Upper lobe of right lung (tissue), 1 donor: ENCODE measurements around the gene SERPINE2. TPM values are rescaled to one million over a fixed set of nuclear protein-coding genes. Genes with fewer than 3 reads are reported as not detected.

ENCODE experiments used
- ATAC-seq: fragments of 200-7000 bp; cut with Tn5 transposase; one replicate; pipeline ENCODE4 v1.9.1; 2020; ENCODE audit warnings: mild to moderate bottlenecking, moderate library complexity
- DNase-seq: peaks from one replicate; pipeline ENCODE4 v3.0.0-alpha.2; 2020
- H3K27ac ChIP-seq: fragments of 200-600 bp; one replicate; pipeline ENCODE4 v1.8.0; 2022
- H3K27me3 ChIP-seq: fragments of 200-600 bp; one replicate; pipeline ENCODE4 v1.8.0; 2022; ENCODE audit warnings: mild to moderate bottlenecking
- H3K36me3 ChIP-seq: fragments of 200-600 bp; one replicate; pipeline ENCODE4 v1.8.0; 2022
- H3K4me1 ChIP-seq: fragments of 200-600 bp; one replicate; pipeline ENCODE4 v1.8.0; 2022
- H3K4me3 ChIP-seq: fragments of 200-600 bp; one replicate; pipeline ENCODE4 v1.8.0; 2022; ENCODE audit warnings: mild to moderate bottlenecking
- H3K9me3 ChIP-seq: fragments of 200-600 bp; one replicate; pipeline ENCODE4 v1.8.0; 2022
- intact Hi-C: fragments of 100-400 bp; cut with DNase I; formaldehyde crosslinking; loops from one replicate; pipeline ENCODE4 v1.11.0; 2022
- total RNA-seq: library from RNA; stranded (reverse); fragmentation: NEBNext Ultra II Directional; extraction: Animal tissue kit (Norgen Biotek cat#: 25700); gene quantifications from one replicate; pipeline ENCODE4 v1.2.1, GENCODE V29; 2021
- TF ChIP-seq, protein P1 (sequence below): fragments of 200-600 bp; IDR thresholded peaks from one replicate; pipeline ENCODE4 v1.8.0; 2022; ENCODE audit warnings: antibody characterized with exemption
- donor health status: DM: no; HTN: yes; CAD: no; lungs with severe emphysema.

Gene SERPINE2
- total RNA-seq, 1 donor from 2014 or later, result 7.3 TPM

DNA sequence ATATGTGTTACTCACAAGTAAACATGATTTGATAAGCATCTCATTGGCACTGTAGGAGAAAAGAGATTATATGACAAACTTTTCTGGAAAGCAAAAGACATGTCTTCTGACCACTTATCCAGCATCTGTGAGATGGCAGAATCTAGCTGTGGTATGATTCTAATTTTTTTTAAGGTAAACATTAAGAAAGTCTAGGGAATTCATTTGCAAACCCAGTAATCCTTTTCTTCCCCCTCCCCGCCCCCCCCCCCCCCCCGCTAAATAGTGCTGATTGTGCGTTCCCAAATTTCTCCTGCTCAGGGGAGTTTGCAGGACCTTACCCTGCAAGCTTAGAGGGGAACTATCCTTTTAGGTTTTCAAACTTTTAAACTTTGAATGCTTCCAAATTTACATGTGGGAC, 69.8 kb downstream of the SERPINE2 start:
- DNase-seq (no peak), ATAC-seq (no peak)
- Histone ChIP-seq H3K4me3 (no peak overlapping the region), H3K36me3 (peaks cover 47% of the 10 kb centered on the region), H3K27ac (no peak overlapping the region), H3K4me1 (no peaks in the 10 kb centered on the region), H3K9me3 (no peaks in the 10 kb centered on the region), H3K27me3 (no peaks in the 10 kb centered on the region)
- intact Hi-C loops, result no loop called here
- TF ChIP-seq, protein P1, sequence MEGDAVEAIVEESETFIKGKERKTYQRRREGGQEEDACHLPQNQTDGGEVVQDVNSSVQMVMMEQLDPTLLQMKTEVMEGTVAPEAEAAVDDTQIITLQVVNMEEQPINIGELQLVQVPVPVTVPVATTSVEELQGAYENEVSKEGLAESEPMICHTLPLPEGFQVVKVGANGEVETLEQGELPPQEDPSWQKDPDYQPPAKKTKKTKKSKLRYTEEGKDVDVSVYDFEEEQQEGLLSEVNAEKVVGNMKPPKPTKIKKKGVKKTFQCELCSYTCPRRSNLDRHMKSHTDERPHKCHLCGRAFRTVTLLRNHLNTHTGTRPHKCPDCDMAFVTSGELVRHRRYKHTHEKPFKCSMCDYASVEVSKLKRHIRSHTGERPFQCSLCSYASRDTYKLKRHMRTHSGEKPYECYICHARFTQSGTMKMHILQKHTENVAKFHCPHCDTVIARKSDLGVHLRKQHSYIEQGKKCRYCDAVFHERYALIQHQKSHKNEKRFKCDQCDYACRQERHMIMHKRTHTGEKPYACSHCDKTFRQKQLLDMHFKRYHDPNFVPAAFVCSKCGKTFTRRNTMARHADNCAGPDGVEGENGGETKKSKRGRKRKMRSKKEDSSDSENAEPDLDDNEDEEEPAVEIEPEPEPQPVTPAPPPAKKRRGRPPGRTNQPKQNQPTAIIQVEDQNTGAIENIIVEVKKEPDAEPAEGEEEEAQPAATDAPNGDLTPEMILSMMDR, result no peak

DNA sequence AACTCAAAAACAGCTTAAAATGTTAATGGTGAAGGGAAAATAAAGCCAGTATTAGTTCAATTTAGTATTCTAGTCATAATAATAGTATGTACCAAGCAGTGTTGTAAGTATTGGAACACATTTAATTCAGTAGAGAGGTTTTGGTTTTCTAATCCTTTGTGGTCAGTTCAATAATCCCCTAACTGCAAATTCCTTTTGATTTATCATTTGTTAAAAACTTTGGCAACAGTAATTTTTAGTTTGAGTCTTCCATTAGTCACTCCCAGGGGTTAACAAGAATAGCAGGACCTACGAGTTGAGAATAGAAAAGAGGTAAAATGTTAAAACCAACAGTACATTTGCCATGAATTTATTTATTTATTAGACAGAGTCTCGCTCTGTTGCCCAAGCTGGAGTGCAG, 71.1 kb downstream of the SERPINE2 start:
- H3K36me3 ChIP-seq, result peaks cover 60% of the 10 kb centered on the region
- TF ChIP-seq, protein P1, result no peak
- H3K27me3 ChIP-seq, result no peaks in the 10 kb centered on the region
- DNase-seq (no peak), ATAC-seq (no peak)
- no peak overlapping the region for H3K27ac ChIP-seq
- no peak overlapping the region for H3K4me3 ChIP-seq
- no peaks in the 10 kb centered on the region for H3K9me3 ChIP-seq
- H3K4me1 ChIP-seq, result peaks cover 12% of the 10 kb centered on the region
- intact Hi-C loops, result no loop called here

DNA sequence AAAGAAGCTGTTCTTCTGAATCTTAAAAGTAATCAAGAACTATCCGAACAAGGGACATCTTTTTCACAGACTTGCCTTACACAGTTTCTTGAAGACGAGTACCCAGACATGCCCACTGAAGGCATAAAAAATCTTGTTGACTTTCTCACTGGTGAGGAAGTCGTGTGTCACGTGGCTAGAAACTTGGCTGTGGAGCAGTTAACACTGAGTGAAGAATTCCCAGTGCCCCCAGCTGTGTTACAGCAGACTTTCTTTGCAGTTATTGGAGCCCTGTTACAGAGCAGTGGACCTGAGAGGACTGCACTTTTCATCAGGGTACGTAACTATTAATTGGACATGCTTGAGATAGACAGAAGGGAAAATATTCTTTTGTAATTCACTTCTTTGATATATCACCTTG, 79.4 kb downstream of the SERPINE2 start:
- Histone ChIP-seq H3K4me1 (peaks cover 68% of the 10 kb centered on the region), H3K27ac (no peak overlapping the region), H3K27me3 (no peaks in the 10 kb centered on the region), H3K36me3 (peaks cover 38% of the 10 kb centered on the region), H3K4me3 (peak overlapping the region; percentile 4), H3K9me3 (no peaks in the 10 kb centered on the region)
- intact Hi-C loops, result no loop called here
- no peak for ATAC-seq
- TF ChIP-seq, protein P1, result no peak
- no peak for DNase-seq

DNA sequence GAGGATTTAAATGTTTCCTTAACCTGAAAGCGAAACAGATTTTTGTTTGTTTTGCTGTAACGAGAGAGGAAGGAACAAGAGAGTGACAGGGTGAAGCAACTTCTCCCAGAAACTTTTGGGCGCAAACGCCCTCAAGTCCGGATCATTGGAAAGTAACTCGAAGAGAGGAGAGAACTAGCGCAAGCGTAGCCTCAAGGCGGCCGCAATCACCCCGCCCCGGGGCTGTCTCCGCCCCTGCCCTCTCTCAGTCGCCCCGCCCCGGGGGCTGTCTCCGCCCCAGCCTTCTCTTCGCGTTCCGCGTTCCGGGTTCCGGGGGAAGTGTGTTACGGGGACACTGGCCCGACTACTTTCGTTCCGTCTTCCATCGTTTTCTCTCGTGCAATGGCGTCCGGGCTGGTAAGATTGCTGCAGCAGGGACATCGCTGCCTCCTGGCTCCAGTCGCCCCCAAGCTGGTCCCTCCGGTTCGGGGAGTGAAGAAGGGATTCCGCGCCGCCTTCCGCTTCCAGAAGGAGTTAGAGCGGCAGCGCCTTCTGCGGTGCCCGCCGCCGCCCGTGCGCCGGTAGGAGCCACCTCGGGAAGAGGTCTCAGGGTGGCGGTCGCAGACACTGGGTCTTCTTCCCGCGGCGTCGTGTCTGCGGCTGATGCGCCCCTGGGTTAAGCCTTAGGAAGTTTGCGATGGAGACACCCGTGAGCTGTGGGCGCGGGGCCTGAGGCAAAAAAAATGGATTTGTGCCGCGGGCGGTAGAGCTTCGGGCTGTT, 81.8 kb downstream of the SERPINE2 start, which contains the start of gene MRPL44:
Gene MRPL44 (plus strand): TSS at position 372 of the 760 bp plus-strand sequence. CDS start 10 bp downstream, at position 382.
- intact Hi-C loops, result no loop called here
- DNase-seq, result peak; percentile 98
- TF ChIP-seq, protein P1, result no peak

DNA sequence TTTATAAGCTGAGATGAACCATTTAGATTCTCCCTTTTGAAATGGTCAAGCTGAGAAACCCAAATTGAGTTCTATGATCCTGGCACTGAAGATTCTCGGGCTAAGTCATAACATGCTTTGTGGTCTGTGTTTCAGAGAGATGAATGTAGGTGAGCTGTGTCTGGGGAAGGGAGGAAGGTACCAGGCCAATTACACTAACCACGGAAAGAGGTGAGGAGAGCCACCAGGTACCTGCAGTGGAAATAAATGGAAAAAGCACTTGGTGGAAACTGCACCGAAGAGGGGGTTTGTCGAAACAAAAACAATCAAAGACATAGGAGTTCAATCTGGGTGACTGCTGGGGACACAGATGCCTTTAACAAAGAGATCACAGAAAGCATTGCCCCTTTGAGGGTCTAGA, 82.8 kb downstream of the SERPINE2 start:
- Histone ChIP-seq H3K4me3 (peak overlapping the region; percentile 82), H3K27me3 (no peaks in the 10 kb centered on the region), H3K27ac (peak overlapping the region; percentile 86), H3K4me1 (peaks cover 44% of the 10 kb centered on the region), H3K36me3 (peaks cover 7% of the 10 kb centered on the region), H3K9me3 (no peaks in the 10 kb centered on the region)
- intact Hi-C loops, result no loop called here
- DNase-seq (no peak), ATAC-seq (no peak)
- TF ChIP-seq, protein P1, result no peak

More for the DNA sequence above, 81.8 kb downstream of the SERPINE2 start, which contains the start of gene MRPL44:
- Histone ChIP-seq H3K4me1 (peaks cover 50% of the 10 kb centered on the region), H3K27me3 (no peaks in the 10 kb centered on the region), H3K27ac (peak within 1 kb of the TSS; percentile 86), H3K4me3 (peak within 1 kb of the TSS; percentile 82), H3K36me3 (peaks cover 16% of the 10 kb centered on the region), H3K9me3 (no peaks in the 10 kb centered on the region)
- ATAC-seq, result peak; percentile 100
